Measurements from ENCODE around the gene GCAT. TPM values are rescaled to one million over a fixed set of nuclear protein-coding genes. Genes with fewer than 3 reads are reported as not detected.

GCAT gene
- polyA plus RNA-seq, 1 donor from 2014 or later, result 13.0 TPM

DNA sequence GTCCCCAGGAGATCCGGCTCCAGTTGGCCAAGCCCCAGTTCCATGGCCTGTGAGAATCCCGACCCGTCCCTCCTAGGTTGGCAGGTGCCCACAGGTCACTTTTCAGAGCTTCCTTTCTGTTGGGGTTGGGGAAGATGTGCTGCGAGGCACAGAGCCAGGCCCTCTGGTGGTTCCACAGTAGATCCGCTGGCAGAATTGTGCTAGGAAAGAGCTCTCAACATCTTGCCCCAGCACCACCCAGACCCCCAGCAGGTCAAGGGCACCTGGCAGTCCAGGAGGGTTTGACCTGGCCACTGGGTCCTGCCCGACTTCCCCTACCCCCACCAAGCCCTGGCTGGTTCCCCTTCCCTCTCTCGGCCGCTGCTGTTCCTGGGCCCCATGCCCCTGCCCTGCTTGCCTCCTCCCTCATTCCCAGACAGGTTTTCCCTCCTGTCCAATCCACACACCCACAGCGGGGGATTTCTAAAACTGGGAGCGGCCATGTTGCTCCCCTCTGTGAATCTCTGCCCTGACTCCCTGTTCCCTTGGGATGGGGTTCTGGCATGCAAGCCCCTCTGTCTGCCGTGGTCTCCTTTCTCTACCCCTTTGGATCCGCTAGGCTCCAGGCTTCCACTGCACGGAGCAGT lies 26.2 kb upstream of the GCAT start:
- Histone ChIP-seq H3K4me2 (ENCODE audit: low read length) (no peak overlapping the region), H3K27ac (ENCODE audit: low read length) (no peak overlapping the region), H3F3A (ENCODE audit: insufficient read depth, low read length, poor library complexity, severe bottlenecking) (no peaks in the 10 kb centered on the region), H4K20me1 (ENCODE audit: insufficient read depth) (no peaks in the 10 kb centered on the region), H3K27me3 (ENCODE audit: insufficient read depth, low read depth, low read length) (no peaks in the 10 kb centered on the region), H3K9ac (ENCODE audit: low read length) (no peak overlapping the region), H3K9me2 (ENCODE audit: insufficient read depth, low read length) (no peaks in the 10 kb centered on the region), H3K79me2 (replicated peaks; ENCODE audit: insufficient read depth, low read length) (no peaks in the 10 kb centered on the region), H3K4me3 (ENCODE audit: low read length) (no peak overlapping the region), H3K9me3 (ENCODE audit: low read length) (no peaks in the 10 kb centered on the region), H3K36me3 (ENCODE audit: insufficient read depth, low read length) (no peaks in the 10 kb centered on the region), H2AFZ (ENCODE audit: low read depth, low read length) (no peak overlapping the region)
- TF ChIP-seq, protein P1, sequence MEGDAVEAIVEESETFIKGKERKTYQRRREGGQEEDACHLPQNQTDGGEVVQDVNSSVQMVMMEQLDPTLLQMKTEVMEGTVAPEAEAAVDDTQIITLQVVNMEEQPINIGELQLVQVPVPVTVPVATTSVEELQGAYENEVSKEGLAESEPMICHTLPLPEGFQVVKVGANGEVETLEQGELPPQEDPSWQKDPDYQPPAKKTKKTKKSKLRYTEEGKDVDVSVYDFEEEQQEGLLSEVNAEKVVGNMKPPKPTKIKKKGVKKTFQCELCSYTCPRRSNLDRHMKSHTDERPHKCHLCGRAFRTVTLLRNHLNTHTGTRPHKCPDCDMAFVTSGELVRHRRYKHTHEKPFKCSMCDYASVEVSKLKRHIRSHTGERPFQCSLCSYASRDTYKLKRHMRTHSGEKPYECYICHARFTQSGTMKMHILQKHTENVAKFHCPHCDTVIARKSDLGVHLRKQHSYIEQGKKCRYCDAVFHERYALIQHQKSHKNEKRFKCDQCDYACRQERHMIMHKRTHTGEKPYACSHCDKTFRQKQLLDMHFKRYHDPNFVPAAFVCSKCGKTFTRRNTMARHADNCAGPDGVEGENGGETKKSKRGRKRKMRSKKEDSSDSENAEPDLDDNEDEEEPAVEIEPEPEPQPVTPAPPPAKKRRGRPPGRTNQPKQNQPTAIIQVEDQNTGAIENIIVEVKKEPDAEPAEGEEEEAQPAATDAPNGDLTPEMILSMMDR (IDR thresholded peaks at IDR 0.05; ENCODE audit: poor library complexity, severe bottlenecking), result no peak
- TF ChIP-seq MXI1 (conservative IDR thresholded peaks at IDR 0.05; ENCODE audit: poor library complexity, severe bottlenecking), result no peak

DNA sequence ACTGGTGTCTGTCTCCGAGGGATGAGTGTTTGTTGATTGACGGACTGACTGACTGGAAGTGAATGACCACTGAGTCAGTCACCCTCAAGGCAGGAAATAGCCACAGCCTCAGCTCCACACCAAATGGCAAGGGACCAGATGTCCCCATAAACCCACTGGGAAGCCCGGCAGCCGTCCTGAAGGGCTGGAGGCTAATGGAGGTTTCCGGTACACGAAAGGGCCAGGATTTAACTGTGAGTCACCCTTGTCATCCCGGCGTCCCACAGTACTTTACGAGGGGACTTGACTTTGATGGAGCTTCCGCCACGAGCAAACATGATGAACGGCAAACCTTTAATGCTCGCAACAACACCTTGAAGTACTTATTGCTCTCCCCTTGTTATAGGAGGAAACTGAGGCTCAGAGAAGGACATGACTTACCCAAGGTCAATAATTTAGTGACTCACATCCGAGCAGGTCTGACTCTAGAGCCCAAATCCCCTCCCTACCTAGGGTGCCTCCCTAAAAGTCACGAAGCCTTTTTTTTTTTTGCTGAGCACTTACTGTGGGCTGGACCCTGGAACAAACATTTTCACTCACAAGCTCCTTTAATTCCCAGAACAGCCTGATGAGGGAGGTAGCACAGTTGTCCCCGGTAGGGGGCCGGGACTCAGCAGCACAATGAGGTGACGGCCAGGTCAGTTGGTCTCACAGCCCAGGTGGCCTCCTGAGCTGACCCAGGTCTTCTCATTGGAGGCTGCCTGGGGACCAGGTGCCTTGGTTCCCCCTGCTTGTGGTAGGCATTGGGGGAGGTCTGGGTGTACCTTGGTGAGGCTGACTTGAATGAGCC lies 25.2 kb upstream of the GCAT start:
- no peaks in the 10 kb centered on the region for H3K9me2 ChIP-seq (ENCODE audit: insufficient read depth, low read length)
- no peaks in the 10 kb centered on the region for H3K79me2 ChIP-seq (replicated peaks; ENCODE audit: insufficient read depth, low read length)
- no peak overlapping the region for H3K9ac ChIP-seq (ENCODE audit: low read length)
- H3K36me3 ChIP-seq (ENCODE audit: insufficient read depth, low read length), result no peaks in the 10 kb centered on the region
- no peaks in the 10 kb centered on the region for H3F3A ChIP-seq (ENCODE audit: insufficient read depth, low read length, poor library complexity, severe bottlenecking)
- H3K4me2 ChIP-seq (ENCODE audit: low read length), result no peak overlapping the region
- H3K27me3 ChIP-seq (ENCODE audit: insufficient read depth, low read depth, low read length), result no peaks in the 10 kb centered on the region
- TF ChIP-seq POLR2AphosphoS5 (IDR thresholded peaks at IDR 0.05) (no peak), SMC3 (conservative IDR thresholded peaks at IDR 0.05; ENCODE audit: poor library complexity) (no peak), TAF1 (IDR thresholded peaks at IDR 0.05; ENCODE audit: low read depth) (no peak), MXI1 (conservative IDR thresholded peaks at IDR 0.05; ENCODE audit: poor library complexity, severe bottlenecking) (no peak), EP300 (conservative IDR thresholded peaks at IDR 0.05; ENCODE audit: poor library complexity, severe bottlenecking) (no peak), RAD21 (conservative IDR thresholded peaks at IDR 0.05) (no peak), EZH2 (IDR thresholded peaks at IDR 0.05; ENCODE audit: borderline replicate concordance, insufficient read depth, low read length, poor library complexity, severe bottlenecking) (no peak)
- TF ChIP-seq, protein P1 (IDR thresholded peaks at IDR 0.05; ENCODE audit: poor library complexity, severe bottlenecking), result no peak
- TF ChIP-seq, protein P2, sequence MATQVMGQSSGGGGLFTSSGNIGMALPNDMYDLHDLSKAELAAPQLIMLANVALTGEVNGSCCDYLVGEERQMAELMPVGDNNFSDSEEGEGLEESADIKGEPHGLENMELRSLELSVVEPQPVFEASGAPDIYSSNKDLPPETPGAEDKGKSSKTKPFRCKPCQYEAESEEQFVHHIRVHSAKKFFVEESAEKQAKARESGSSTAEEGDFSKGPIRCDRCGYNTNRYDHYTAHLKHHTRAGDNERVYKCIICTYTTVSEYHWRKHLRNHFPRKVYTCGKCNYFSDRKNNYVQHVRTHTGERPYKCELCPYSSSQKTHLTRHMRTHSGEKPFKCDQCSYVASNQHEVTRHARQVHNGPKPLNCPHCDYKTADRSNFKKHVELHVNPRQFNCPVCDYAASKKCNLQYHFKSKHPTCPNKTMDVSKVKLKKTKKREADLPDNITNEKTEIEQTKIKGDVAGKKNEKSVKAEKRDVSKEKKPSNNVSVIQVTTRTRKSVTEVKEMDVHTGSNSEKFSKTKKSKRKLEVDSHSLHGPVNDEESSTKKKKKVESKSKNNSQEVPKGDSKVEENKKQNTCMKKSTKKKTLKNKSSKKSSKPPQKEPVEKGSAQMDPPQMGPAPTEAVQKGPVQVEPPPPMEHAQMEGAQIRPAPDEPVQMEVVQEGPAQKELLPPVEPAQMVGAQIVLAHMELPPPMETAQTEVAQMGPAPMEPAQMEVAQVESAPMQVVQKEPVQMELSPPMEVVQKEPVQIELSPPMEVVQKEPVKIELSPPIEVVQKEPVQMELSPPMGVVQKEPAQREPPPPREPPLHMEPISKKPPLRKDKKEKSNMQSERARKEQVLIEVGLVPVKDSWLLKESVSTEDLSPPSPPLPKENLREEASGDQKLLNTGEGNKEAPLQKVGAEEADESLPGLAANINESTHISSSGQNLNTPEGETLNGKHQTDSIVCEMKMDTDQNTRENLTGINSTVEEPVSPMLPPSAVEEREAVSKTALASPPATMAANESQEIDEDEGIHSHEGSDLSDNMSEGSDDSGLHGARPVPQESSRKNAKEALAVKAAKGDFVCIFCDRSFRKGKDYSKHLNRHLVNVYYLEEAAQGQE (IDR thresholded peaks at IDR 0.05; ENCODE audit: borderline replicate concordance), result no peak
- H3K9me3 ChIP-seq (ENCODE audit: low read length), result no peaks in the 10 kb centered on the region
- no peak overlapping the region for H3K27ac ChIP-seq (ENCODE audit: low read length)
- H2AFZ ChIP-seq (ENCODE audit: low read depth, low read length), result no peak overlapping the region
- no peaks in the 10 kb centered on the region for H4K20me1 ChIP-seq (ENCODE audit: insufficient read depth)
- H3K4me3 ChIP-seq (ENCODE audit: low read length), result no peak overlapping the region

All from neural cell (in vitro differentiated cells).